Stomach (tissue), 9 donors: ENCODE measurements around the gene THBS1. TPM values are rescaled to one million over a fixed set of nuclear protein-coding genes. Genes with fewer than 3 reads are reported as not detected.

ENCODE experiments used
- DNase-seq, 2 donors: peaks; one replicate each; pipeline versions ENCODE4 v3.0.0 to v3.0.0-alpha.2; 2013 to 2019
- H3K27ac ChIP-seq, 5 donors: fragments of 200-600 bp in 4 of 5; sonication (generic) in 4 of 5; one replicate each; pipeline ENCODE4 v1.5.1; 2013 to 2019; ENCODE audit warnings: mild to moderate bottlenecking in 1 of 5, moderate library complexity in 1 of 5
- H3K27me3 ChIP-seq, 3 donors: fragments of 200-600 bp; sonication (generic); one replicate each; pipeline ENCODE4 v1.5.1; 2017 to 2019; ENCODE audit warnings: mixed run types in 1 of 3
- H3K36me3 ChIP-seq, 4 donors: fragments of 200-600 bp; sonication (generic); 1 replicate in 3 of 4; 2 replicates in 1 of 4; pipeline ENCODE4 v1.5.1; 2016 to 2019
- H3K4me1 ChIP-seq, 4 donors: fragments of 200-600 bp; sonication (generic); one replicate each; pipeline ENCODE4 v1.5.1; 2016 to 2019
- H3K4me3 ChIP-seq, 4 donors: fragments of 200-600 bp; sonication (generic) in 3 of 4; one replicate each; pipeline ENCODE4 v1.5.1; 2016 to 2019; ENCODE audit warnings: mild to moderate bottlenecking in 1 of 4
- H3K9me3 ChIP-seq, 4 donors: fragments of 200-600 bp; sonication (generic); one replicate each; pipeline ENCODE4 v1.5.1; 2016 to 2019
- CTCF ChIP-seq, 7 experiments: fragments of 450-650 bp in 4 of 7; fragments of 200-600 bp in 3 of 7; sonication (generic) in 3 of 7; IDR thresholded peaks; one replicate each; pipeline ENCODE4 v1.5.1; 2016 to 2019; ENCODE audit warnings: antibody characterized with exemption in 7 of 7, control low read depth in 2 of 7, mild to moderate bottlenecking in 1 of 7
- EP300 ChIP-seq: sonication (generic); formaldehyde crosslinking; IDR thresholded peaks from one replicate; pipeline ENCODE4 v1.6.1; 2017; ENCODE audit warnings: antibody characterized with exemption
- POLR2A ChIP-seq, 4 donors: fragments of 450-650 bp; IDR thresholded peaks; one replicate each; pipeline ENCODE4 v1.6.1; 2016; ENCODE audit warnings: antibody characterized with exemption in 4 of 4, control low read depth in 2 of 4, mild to moderate bottlenecking in 1 of 4, moderate library complexity in 1 of 4
- POLR2AphosphoS5 ChIP-seq, 3 donors: sonication (generic); formaldehyde crosslinking; IDR thresholded peaks; one replicate each; pipeline ENCODE4 v1.6.1; 2016; ENCODE audit warnings: antibody characterized with exemption in 3 of 3
- WGBS, 5 donors: extraction: QIAGEN DNeasy Blood & Tissue Kit in 3 of 5; methylation state at CpG; one replicate each; pipeline versions ENCODE4 v1.1.5 to v1.1.7; 2013 to 2018; 5-methylcytosine and 5-hydroxymethylcytosine counted together
- intact Hi-C: fragments of 100-400 bp; cut with DNase I; formaldehyde crosslinking; loops from one replicate; pipeline ENCODE4 v1.15.1; 2023; ENCODE audit warnings: low total_unique reads
- polyA plus RNA-seq, 3 donors: library from polyadenylated mRNA; stranded (reverse); fragments of 200-250 nt; gene quantifications; one replicate each; pipeline ENCODE4 v1.2.3, GENCODE V29; 2013
- total RNA-seq, 5 donors: library from RNA; depleted of rRNA; stranded (reverse); fragments of >200 nt; gene quantifications; one replicate each; pipeline versions ENCODE4 v1.1.0 to v1.2.3, GENCODE V29; 2014 to 2016
- donor health status: healthy with polysubstance abuse.
- donor health status: Bipolar disorder and iron deficiency.
- donor health status: healthy.

Gene THBS1
- total and polyA plus RNA-seq, 8 donors, result 12.9 to 842 (median 179) TPM

DNA sequence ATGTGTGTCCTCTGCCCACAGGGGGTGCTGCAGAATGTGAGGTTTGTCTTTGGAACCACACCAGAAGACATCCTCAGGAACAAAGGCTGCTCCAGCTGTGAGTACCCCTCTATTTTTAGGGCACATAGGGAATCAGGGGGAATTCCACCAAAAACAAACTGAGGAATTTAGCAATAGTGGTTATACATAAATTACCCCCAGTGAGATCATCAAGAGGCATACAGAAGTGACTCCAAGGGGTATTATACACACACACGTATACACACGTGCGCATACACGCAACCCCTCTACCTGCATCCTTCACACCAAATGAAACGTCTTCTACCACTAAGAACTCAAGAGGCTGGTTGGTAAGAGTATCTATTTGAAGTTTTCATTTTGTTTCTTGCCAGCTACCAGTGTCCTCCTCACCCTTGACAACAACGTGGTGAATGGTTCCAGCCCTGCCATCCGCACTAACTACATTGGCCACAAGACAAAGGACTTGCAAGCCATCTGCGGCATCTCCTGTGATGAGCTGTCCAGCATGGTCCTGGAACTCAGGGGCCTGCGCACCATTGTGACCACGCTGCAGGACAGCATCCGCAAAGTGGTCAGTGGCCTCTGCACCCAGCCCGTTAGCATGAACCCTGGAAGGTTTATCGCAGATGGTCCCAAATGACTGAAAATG is 2.9 kb downstream of the THBS1 start:
- intact Hi-C loops, result loop anchor here (5.0 kb wide), 2 partner anchors 406 to 766 kb away; no protein-coding TSS in a partner anchor
- peaks cover 35 to 71% (median 67%) of the 10 kb centered on the region in 4 donors for H3K36me3 ChIP-seq
- peak in 3 of 7 experiments; percentile 2 to 44 (median 4) for TF ChIP-seq CTCF (IDR thresholded peaks at IDR 0.05)
- TF ChIP-seq POLR2A (IDR thresholded peaks at IDR 0.05), result no peak
- no peak for TF ChIP-seq EP300
- peak in 2 of 3 donors; percentile 48 to 62 for TF ChIP-seq POLR2AphosphoS5 (IDR thresholded peaks at IDR 0.05)
- peaks cover 26 to 94% (median 71%) of the 10 kb centered on the region in 4 donors for H3K4me1 ChIP-seq
- WGBS, 5 donors, result 75 to 89% (median 80%) methylated on average over 13 of the region's 13 CpGs
- DNase-seq, result peak in 1 of 2 donors; percentile 50
- H3K27ac ChIP-seq, result peak overlapping the region in 4 of 5 donors; percentile 78 to 96 (median 95)
- H3K9me3 ChIP-seq, result no peaks in the 10 kb centered on the region
- peak overlapping the region; percentile 54 to 76 (median 63) for H3K4me3 ChIP-seq
- H3K27me3 ChIP-seq, result peaks cover 0 to 14% (median 4%) of the 10 kb centered on the region in 3 donors

GRCh38 chr15:39584266-39584659 is 3.4 kb downstream of the THBS1 start:
- peak overlapping the region in 2 of 5 donors; percentile 94 to 96 for H3K27ac ChIP-seq
- H3K36me3 ChIP-seq, result peaks cover 38 to 76% (median 73%) of the 10 kb centered on the region in 4 donors
- peaks cover 26 to 93% (median 69%) of the 10 kb centered on the region in 4 donors for H3K4me1 ChIP-seq
- intact Hi-C loops, result loop anchor here (5.0 kb wide), 2 partner anchors 407 to 767 kb away; no protein-coding TSS in a partner anchor
- no peak for DNase-seq
- H3K4me3 ChIP-seq, result peak overlapping the region; percentile 54 to 76 (median 63)
- 72 to 85% (median 78%) methylated on average over 7 of the region's 7 CpGs for WGBS, 5 donors
- peaks cover 0 to 14% (median 4%) of the 10 kb centered on the region in 3 donors for H3K27me3 ChIP-seq
- H3K9me3 ChIP-seq, result no peaks in the 10 kb centered on the region
- no peak for TF ChIP-seq CTCF (IDR thresholded peaks at IDR 0.05)
- TF ChIP-seq POLR2AphosphoS5 (IDR thresholded peaks at IDR 0.05), result peak in 2 of 3 donors; percentile 2
- no peak for TF ChIP-seq EP300

DNA sequence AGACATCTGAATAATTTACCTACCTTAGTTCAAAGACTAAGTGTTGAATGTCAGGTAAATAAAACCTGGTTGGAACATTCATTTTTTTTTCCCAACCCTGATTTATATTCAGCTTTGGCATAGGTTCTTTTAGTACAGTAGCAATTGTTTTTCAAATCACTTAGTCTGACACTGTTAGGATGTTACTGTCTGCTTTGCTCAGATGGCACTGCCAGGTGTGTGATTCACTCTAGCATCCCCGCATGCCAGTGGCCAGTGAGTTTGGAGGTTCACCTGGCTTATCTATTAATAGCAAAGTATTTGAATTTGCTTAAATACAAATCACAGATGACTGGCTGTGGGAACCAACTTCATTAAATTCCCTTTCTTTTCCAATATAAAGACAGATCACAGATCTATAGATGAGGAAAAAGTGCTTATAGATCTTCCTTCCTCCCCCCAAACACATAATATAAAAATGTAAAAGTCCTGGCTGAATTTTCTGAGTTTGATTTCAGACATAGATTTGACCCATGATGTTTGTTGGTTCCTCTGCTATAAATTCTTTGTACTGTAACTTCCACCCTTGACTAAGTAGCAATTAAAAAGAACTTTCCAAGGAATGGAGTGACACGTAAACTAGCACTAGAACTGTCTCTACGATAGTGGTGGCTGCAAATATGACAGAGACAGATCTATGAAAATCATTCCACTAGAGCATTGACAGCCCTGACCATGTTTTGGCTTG is 3.9 kb downstream of the THBS1 start:
- Histone ChIP-seq H3K36me3 (peaks cover 44 to 82% (median 78%) of the 10 kb centered on the region in 4 donors), H3K27ac (peak overlapping the region in 1 of 5 donors; percentile 10), H3K4me3 (peak overlapping the region; percentile 54 to 76 (median 63)), H3K27me3 (peaks cover 0 to 14% (median 4%) of the 10 kb centered on the region in 3 donors), H3K4me1 (peaks cover 26 to 93% (median 64%) of the 10 kb centered on the region in 4 donors), H3K9me3 (no peaks in the 10 kb centered on the region)
- no peak for TF ChIP-seq EP300
- no peak for TF ChIP-seq POLR2A (IDR thresholded peaks at IDR 0.05)
- TF ChIP-seq POLR2AphosphoS5 (IDR thresholded peaks at IDR 0.05), result peak in 2 of 3 donors; percentile 27 to 46
- no peak for TF ChIP-seq CTCF (IDR thresholded peaks at IDR 0.05)
- intact Hi-C loops, result loop anchor here (5.0 kb wide), 2 partner anchors 408 to 768 kb away; no protein-coding TSS in a partner anchor
- WGBS, 5 donors, result 71 to 85% (median 75%) methylated on average over 3 of the region's 3 CpGs
- DNase-seq, result no peak

GRCh38 chr15:39585389-39585841 is 4.5 kb downstream of the THBS1 start:
- no peak for DNase-seq
- Histone ChIP-seq H3K27me3 (peaks cover 0 to 12% (median 4%) of the 10 kb centered on the region in 3 donors), H3K4me1 (peaks cover 26 to 88% (median 58%) of the 10 kb centered on the region in 4 donors), H3K36me3 (peaks cover 46 to 88% (median 84%) of the 10 kb centered on the region in 4 donors), H3K4me3 (peak overlapping the region in 3 of 4 donors; percentile 15 to 76 (median 65)), H3K27ac (peak overlapping the region in 2 of 5 donors; percentile 10 to 16), H3K9me3 (no peaks in the 10 kb centered on the region)
- intact Hi-C loops, result no loop called here
- WGBS, 5 donors, result 81 to 90% (median 87%) methylated on average over 4 of the region's 4 CpGs
- TF ChIP-seq CTCF (IDR thresholded peaks at IDR 0.05), result no peak
- peak in 2 of 3 donors; percentile 75 to 79 for TF ChIP-seq POLR2AphosphoS5 (IDR thresholded peaks at IDR 0.05)
